PFSK-1 (cell line): Measurements from ENCODE around the gene FAM3B.

ENCODE experiments used
- POLR2AphosphoS5 ChIP-seq: IDR thresholded peaks from 2 replicates; pipeline ENCODE4 v1.6.1; 2012; ENCODE audit warnings: low read depth, mild to moderate bottlenecking, control low read depth, low read length, moderate library complexity
- SIN3A ChIP-seq: IDR thresholded peaks from 2 replicates; pipeline ENCODE4 v1.6.1; 2012; ENCODE audit warnings: mild to moderate bottlenecking, low read length, moderate library complexity, borderline replicate concordance; ENCODE audit not compliant: insufficient read depth
- TAF1 ChIP-seq: IDR thresholded peaks from 2 replicates; pipeline ENCODE4 v1.6.1; 2012; ENCODE audit warnings: low read length, control low read depth, borderline replicate concordance; ENCODE audit not compliant: insufficient read depth
- TF ChIP-seq, protein P1 (sequence below), 2 experiments: IDR thresholded peaks; 2 replicates each; pipeline versions ENCODE4 v1.6.1 to v1.8.0; 2011 to 2012; ENCODE audit warnings: low read depth in 2 of 2, low read length in 2 of 2, control low read depth in 1 of 2, inconsistent platforms in 1 of 2, mild to moderate bottlenecking in 1 of 2, moderate library complexity in 1 of 2; ENCODE audit not compliant: insufficient read depth in 1 of 2

DNA sequence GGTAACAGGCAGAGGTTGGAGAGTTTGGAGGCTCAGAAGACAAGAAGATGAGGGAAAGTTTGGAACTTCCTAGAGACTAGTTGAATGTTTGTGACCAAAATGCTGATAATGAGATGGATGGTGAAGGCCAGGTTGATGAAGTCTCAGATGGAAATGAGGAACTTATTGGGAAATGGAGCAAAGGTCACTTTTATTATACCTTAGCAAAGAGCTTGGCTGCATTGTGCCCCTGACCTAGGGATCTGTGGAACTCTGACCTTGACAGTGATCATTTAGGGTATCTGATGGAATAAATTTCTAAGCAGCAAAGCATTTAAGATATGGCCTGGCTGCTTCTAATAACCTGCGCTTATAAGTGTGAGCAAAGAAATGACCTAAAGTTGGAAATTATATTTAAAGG, 17.2 kb downstream of the FAM3B start:
- TF ChIP-seq TAF1 (no peak), SIN3A (no peak), POLR2AphosphoS5 (no peak)
- TF ChIP-seq, protein P1, sequence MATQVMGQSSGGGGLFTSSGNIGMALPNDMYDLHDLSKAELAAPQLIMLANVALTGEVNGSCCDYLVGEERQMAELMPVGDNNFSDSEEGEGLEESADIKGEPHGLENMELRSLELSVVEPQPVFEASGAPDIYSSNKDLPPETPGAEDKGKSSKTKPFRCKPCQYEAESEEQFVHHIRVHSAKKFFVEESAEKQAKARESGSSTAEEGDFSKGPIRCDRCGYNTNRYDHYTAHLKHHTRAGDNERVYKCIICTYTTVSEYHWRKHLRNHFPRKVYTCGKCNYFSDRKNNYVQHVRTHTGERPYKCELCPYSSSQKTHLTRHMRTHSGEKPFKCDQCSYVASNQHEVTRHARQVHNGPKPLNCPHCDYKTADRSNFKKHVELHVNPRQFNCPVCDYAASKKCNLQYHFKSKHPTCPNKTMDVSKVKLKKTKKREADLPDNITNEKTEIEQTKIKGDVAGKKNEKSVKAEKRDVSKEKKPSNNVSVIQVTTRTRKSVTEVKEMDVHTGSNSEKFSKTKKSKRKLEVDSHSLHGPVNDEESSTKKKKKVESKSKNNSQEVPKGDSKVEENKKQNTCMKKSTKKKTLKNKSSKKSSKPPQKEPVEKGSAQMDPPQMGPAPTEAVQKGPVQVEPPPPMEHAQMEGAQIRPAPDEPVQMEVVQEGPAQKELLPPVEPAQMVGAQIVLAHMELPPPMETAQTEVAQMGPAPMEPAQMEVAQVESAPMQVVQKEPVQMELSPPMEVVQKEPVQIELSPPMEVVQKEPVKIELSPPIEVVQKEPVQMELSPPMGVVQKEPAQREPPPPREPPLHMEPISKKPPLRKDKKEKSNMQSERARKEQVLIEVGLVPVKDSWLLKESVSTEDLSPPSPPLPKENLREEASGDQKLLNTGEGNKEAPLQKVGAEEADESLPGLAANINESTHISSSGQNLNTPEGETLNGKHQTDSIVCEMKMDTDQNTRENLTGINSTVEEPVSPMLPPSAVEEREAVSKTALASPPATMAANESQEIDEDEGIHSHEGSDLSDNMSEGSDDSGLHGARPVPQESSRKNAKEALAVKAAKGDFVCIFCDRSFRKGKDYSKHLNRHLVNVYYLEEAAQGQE (IDR thresholded peaks at IDR 0.05; ENCODE audit: insufficient read depth in 1 of 2, low read depth in 2 of 2, low read length in 2 of 2) = no peak
